Fibroblast of gingiva (primary cell): Measurements from ENCODE around the gene NMNAT1.
"Not testable (repeated sequence)": the region's sequence is repeated elsewhere in the genome, so short reads cannot be mapped to it uniquely, and the experiment has no call there.

ENCODE experiments used
- DNase-seq: peaks from one replicate; pipeline ENCODE4 v3.0.0-alpha.2; 2011; ENCODE audit warnings: low read depth

Gene NMNAT1

GRCh38 chr1:9942939-9943788 is at the start of gene NMNAT1, which contains the start of gene LZIC:
Gene NMNAT1, plus strand, starts transcription at chr1:9943475. Its CDS starts 28,599 bp downstream, at chr1:9972074.
Gene LZIC, minus strand, starts transcription at chr1:9943391. Its CDS starts 6,772 bp downstream, at chr1:9936619.
- DNase-seq: peak; percentile 95

- DNase-seq: no peak
These were observed 49.2 kb upstream of the NMNAT1 start for GRCh38 chr1:9894115-9894514.

GRCh38 chr1:9900142-9901043 is 42.9 kb upstream of the NMNAT1 start:
- no peak for DNase-seq

GRCh38 chr1:9901148-9902059 is 41.9 kb upstream of the NMNAT1 start:
- DNase-seq: no peak

- DNase-seq: no peak
These were observed 41.2 kb upstream of the NMNAT1 start for GRCh38 chr1:9902060-9902452.

- no peak for DNase-seq
These were observed 39.3 kb upstream of the NMNAT1 start for GRCh38 chr1:9903801-9904527.

- DNase-seq: no peak
These were observed 38.7 kb upstream of the NMNAT1 start for GRCh38 chr1:9904596-9904995.

GRCh38 chr1:9905010-9905409 is 38.3 kb upstream of the NMNAT1 start:
- DNase-seq: no peak

- DNase-seq: no peak
These were observed 36.8 kb upstream of the NMNAT1 start for GRCh38 chr1:9906466-9906865.

- DNase-seq: no peak
These were observed 35.8 kb upstream of the NMNAT1 start for GRCh38 chr1:9907441-9907840.

GRCh38 chr1:9908871-9909233 is 34.4 kb upstream of the NMNAT1 start:
- no peak for DNase-seq

- no peak for DNase-seq
These were observed 33.8 kb upstream of the NMNAT1 start for GRCh38 chr1:9909234-9910046.

- DNase-seq: no peak
These were observed 33.2 kb upstream of the NMNAT1 start, which contains the start of gene CTNNBIP1 for GRCh38 chr1:9910076-9910422. Gene CTNNBIP1, minus strand, starts transcription at chr1:9910269. Its CDS starts 38,205 bp downstream, at chr1:9872064.

- peak; percentile 99 for DNase-seq
These were observed 32.7 kb upstream of the NMNAT1 start for GRCh38 chr1:9910423-9911178.

- DNase-seq: no peak
These were observed 30.9 kb upstream of the NMNAT1 start for GRCh38 chr1:9912264-9912936.

- DNase-seq: no peak
These were observed 28.7 kb upstream of the NMNAT1 start for GRCh38 chr1:9914610-9914937.

GRCh38 chr1:9916452-9916851 is 26.8 kb upstream of the NMNAT1 start:
- no peak for DNase-seq

GRCh38 chr1:9917495-9917894 is 25.8 kb upstream of the NMNAT1 start:
- DNase-seq: not testable (repeated sequence)

- DNase-seq: no peak
These were observed 25.4 kb upstream of the NMNAT1 start for GRCh38 chr1:9917901-9918300.
